GM12875 (cell line): ENCODE data around the gene CD300LD.

Source experiments
- H3K4me3 ChIP-seq: one replicate; pipeline ENCODE4 v1.5.1; 2011; ENCODE audit warnings: low read depth, low read length, control low read depth
- CTCF ChIP-seq: IDR thresholded peaks from 2 replicates; pipeline ENCODE4 v1.5.1; 2011; ENCODE audit warnings: low read depth, mild to moderate bottlenecking, control low read depth, inconsistent platforms, low read length, moderate library complexity, borderline replicate concordance; ENCODE audit not compliant: insufficient read depth

CD300LD gene

GRCh38 chr17:74552037-74552436 lies 40.0 kb downstream of the CD300LD start:
- no peak overlapping the region for H3K4me3 ChIP-seq
- no peak for TF ChIP-seq CTCF

- TF ChIP-seq CTCF, result no peak
- H3K4me3 ChIP-seq, result no peak overlapping the region
Measured at GRCh38 chr17:74550602-74551001, 41.5 kb downstream of the CD300LD start.

- TF ChIP-seq CTCF, result no peak
- H3K4me3 ChIP-seq, result no peak overlapping the region
Measured at GRCh38 chr17:74549343-74549742, 42.7 kb downstream of the CD300LD start.

GRCh38 chr17:74547736-74548135 lies 44.3 kb downstream of the CD300LD start:
- no peak for TF ChIP-seq CTCF
- H3K4me3 ChIP-seq, result no peak overlapping the region

- TF ChIP-seq CTCF, result no peak
- H3K4me3 ChIP-seq, result no peak overlapping the region
Measured at GRCh38 chr17:74547264-74547663, 44.8 kb downstream of the CD300LD start.

- no peak overlapping the region for H3K4me3 ChIP-seq
- no peak for TF ChIP-seq CTCF
Measured at GRCh38 chr17:74546586-74546985, 45.5 kb downstream of the CD300LD start.

- no peak within 1 kb of the TSS for H3K4me3 ChIP-seq
- TF ChIP-seq CTCF, result no peak
Measured at GRCh38 chr17:74545843-74546230, 46.2 kb downstream of the CD300LD start, which contains the start of gene CD300C. CD300C (minus strand) TSS chr17:74546115; CDS start chr17:74545782, 333 bp downstream.
